Muscle of back (tissue), 11 donors: Measurements from ENCODE around the gene CSF2. TPM values are rescaled to one million over a fixed set of nuclear protein-coding genes. Genes with fewer than 3 reads are reported as not detected.
"Not testable (repeated sequence)": the region's sequence is repeated elsewhere in the genome, so short reads cannot be mapped to it uniquely, and the experiment has no call there.

Experiments
- DNase-seq, 3 donors: peaks; one replicate each; pipeline versions ENCODE4 v3.0.0 to v3.0.0-alpha.2; 2013
- polyA plus RNA-seq, 10 donors: library from polyadenylated mRNA; unstranded; fragments of 120-200 nt; gene quantifications; one replicate each; pipeline ENCODE4 v1.2.1, GENCODE V29; 2013; ENCODE audit not compliant: insufficient read length in 10 of 10

Gene CSF2
- polyA plus RNA-seq, 10 donors, result not detected

DNA sequence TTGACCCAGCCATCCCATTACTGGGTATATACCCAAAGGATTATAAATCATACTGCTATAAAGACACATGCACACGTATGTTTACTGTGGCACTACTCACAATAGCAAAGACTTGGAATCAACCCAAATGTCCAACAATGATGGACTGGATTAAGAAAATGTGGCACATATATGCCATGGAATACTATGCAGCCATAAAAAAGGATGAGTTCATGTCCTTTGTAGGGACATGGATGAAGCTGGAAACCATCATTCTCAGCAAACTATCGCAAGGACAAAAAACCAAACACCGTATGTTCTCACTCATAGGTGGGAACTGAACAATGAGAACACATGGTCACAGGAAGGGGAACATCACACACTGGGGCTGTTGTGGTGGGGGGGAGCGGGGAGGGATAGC, 35.4 kb downstream of the CSF2 start:
- DNase-seq, result not testable (repeated sequence)

DNA sequence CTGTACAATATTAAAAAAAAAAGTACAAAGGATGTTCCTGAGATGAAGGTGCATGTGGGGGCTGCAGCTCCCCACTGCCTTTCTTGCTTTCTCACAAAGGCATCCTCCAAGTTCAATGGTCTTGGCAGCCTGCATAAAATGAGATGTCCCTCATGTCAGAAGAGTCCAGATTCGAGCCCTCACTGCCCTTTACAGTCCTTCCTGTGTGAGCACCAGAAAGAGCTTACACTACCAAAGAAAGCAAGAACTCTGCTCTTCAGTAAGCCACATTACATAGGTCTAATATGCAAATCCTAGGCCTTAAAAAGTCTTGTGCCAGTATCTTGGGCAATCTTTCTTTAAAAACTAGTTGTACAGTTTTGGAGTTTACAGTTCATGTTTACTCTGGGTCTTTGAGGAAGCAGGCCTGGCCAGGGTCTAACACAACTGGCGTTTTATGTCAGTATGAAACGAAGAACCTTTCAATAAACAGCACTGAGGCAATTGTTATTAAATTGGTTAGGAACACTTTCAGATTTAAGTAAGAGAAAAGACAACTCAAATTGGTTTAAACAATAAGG, 36.0 kb downstream of the CSF2 start:
- DNase-seq, result no peak

DNA sequence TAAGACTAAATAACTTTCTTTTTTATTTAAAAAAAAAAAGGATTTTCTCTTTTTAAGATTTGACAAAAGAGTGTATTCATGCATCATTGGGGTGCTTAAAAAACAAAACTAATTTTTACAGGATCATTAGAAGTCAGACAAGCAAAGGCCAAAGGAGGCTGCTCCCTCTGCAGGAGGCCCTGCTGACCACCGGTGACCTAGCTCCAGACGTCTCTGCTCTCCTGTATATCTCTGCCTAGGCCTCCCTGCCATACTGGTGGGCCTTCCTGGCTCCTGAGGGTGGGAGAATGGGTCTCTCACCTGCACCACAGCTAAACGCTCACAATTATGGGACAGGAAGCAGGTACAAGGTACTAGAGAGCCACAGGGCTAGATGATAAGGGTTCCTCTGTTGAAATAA, 36.6 kb downstream of the CSF2 start:
- DNase-seq, result no peak

DNA sequence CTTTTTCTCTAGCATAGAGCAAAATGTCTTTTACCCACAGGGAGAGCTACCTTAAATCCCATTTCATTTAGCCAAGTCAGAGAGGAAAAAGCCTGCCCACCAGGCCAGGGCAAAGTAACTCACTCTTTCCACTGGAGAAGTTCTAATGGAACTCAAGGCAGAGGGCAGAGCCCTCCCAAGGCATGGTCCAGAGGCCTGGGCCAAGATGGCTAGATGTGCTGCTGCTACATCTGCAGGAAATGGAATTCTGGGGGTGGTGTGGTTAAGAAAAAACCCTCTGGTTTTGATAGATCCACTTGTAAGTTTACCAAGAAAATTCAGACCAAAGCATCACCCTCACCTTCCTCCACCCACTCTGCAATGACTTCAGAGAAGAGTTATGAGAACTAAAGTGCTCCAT, 37.3 kb downstream of the CSF2 start:
- DNase-seq, result no peak

DNA sequence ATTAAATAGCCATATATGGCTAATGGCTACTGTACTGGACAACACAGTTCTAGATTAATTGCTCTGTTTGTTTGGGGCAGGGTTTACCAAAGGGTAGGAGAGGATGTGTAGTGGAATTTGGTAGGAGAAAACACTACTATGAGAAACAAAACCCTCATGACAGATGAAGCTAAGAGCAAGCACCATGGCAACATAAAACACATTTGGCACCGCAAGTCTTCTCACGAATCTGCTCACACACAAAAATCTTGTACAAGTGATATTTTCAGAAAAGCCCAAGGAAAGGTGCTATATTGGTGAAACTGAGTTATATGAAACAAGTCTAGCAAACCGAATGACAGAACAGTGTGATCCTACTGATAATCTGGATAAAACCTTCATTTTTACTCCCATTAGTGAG, 38.5 kb downstream of the CSF2 start:
- no peak for DNase-seq

DNA sequence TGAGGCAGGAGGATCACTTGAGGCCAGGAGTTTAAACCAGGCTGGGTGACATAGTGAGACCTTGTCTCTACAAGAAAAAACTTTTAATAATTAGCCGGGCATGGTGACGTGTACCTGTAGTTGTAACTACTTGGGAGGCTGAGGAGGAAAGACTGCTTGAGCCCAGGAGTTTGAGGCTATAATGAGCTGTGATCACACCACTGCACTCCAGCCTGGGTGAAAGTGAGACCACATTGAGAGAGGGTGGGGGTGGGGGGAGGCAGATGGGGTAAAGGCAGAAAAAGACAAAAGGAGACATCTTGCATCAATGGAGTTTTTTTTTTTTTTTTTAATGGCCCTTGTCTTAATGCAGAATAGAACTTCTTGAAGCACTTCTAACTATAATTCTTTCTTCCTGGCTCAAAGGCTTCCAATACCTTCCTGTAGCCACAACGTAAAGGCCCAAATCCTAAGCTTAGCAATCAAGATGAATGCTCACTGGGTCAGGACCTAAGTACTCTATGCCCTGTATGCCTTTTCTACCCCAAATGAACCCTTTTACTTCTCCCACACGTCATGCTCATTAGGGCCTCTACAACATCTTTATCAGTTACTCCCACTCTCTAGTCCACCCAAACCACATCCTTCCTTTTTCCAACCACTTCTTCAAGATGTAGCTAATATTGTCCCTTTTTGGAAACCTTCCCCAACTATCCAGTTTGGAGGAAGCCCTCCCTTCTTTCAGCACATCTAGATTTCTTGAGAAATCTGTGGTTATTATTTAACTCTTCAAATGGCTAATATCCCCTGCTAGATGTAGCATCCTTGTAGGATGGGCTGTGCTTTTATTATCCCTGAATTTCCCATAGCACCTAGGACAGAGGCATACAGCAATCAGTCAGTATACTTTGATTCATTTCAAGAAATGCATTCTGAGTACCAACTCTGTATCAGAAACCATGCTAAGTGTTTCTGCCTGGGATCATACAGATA, 40.8 kb downstream of the CSF2 start:
- DNase-seq, result no peak

DNA sequence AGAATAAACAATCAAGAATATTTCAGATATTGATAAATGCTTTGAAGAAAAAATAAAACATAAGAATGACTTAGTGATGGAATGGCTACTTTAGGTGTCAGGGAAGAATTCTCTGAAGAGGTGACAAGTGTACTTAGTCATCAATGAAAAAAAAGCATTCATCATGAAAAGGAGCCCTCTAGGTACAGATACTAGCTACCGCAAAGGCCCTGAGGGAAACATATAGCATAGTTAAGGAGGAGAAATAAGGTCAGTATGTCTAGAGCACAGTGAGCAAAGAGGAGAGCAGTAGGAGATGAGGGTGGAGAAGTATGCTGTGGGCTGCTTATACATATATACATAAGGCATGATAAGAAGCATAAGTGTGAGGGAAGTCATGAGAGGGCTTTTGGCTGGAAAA, 41.8 kb downstream of the CSF2 start:
- no peak for DNase-seq

DNA sequence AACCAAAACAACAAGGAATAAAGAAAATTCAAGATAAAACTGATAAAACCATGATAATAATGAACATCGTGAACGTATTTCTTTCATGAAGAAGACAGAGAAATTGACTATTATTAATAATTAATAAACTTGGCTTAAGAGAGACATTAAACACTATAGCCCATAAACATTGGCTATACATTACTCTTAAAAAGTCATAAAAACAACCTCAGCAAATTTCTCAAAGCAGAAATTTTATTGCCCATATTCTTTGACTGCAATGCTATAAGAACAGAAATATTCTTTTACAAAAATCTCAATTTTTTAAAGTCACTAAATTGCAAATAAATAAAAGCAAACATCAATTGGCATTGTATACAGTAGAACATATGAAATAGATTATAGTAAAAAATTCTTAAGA, 42.5 kb downstream of the CSF2 start:
- no peak for DNase-seq

DNA sequence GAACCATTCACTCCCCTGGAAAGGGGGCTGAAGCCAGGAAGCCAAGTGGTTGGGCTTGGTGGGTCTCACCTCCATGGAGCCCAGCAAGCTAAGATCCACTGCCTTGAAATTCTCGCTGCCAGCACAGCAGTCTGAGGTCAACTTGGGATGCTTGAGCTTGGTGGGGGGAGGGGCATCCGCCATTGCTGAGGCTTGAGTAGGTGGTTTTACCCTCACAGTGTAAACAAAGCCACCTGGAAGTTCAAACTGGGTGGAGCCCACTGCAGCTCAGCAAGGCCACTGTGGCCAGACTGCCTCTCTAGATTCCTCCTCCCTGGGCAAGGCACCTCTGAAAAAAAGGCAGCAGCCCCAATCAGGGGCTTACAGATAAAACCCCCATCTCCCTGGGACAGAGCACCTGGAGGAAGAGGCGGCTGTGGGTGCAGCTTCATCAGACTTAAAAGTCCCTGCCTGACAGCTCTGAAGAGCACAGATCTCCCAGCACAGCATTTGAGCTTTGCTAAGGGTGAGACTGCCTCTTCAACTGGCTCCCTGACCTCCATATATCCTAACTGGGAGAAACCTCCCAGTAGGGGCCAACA, 43.4 kb downstream of the CSF2 start:
- DNase-seq, result not testable (repeated sequence)

DNA sequence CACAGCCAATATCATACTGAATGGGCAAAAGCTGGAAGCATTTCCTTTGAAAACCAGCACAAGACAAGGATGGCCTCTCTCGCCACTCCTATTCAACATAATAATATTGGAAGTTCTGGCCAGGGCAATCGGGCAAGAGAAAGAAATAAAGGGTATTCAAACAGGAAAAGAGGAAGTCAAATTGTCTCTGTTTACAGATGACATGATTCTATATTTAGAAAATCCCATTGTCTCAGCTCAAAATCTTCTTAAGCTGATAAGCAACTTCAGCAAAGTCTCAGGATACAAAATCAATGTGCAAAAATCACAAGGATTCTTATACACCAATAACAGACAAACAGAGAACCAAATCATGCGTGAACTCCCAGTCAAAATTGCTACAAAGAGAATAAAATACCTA, 47.1 kb downstream of the CSF2 start:
- not testable (repeated sequence) for DNase-seq

DNA sequence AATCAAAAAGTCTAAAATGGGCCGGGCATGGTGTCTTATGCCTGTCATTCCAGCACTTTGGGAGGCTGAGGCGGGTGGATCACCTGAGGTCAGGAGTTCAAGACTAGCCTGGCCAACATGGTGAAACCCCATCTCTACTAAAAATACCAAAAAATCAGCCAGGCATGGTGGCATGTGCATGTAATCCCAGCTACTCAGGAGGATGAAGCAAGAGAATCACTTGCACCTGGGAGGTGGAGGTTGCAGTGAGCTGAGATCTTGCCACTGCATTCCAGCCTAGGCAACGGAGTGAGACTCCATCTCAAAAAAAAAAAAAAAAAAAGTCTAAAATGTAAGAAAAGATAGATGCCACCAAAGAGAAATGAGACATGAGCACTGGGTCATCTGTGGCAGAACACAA, 49.4 kb downstream of the CSF2 start:
- not testable (repeated sequence) for DNase-seq

DNA sequence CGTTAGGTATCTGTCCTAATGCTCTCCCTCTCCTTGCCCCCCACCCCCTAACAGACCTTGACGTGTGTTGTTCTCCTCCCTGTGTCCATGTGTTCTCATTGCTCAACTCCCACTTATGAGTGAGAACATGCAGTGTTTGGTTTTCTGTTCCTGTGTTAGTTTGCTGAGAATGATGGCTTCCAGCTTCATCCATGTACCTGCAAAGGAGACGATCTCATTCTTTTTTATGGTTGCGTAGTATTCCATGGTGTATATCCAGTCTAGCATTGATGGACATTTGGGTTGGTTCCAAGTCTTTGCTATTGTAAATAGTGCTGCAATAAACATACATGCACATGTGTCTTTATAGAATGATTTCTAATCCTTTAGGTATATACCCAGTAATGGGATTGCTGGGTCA, 50.0 kb downstream of the CSF2 start:
- not testable (repeated sequence) for DNase-seq

Other genes with a start within 250 kb of the CSF2 start
- gene MEIKIN, start 128.1 kb upstream of the CSF2 start, polyA plus RNA-seq, result under 1 TPM in 1 of 10 donors, not detected in 9; 0.23 TPM
- gene ACSL6, start 62.1 kb upstream of the CSF2 start, polyA plus RNA-seq, result 1 to 10 TPM in 2 of 10 donors, under 1 TPM in 8; 0.31 to 1.5 (median 0.72) TPM
- gene IL3, start 13.1 kb upstream of the CSF2 start, polyA plus RNA-seq, result not detected
- 10 to 100 TPM; 52.9 to 81.0 (median 60.4) TPM for gene P4HA2, start 154.1 kb downstream of the CSF2 start, polyA plus RNA-seq
- gene PDLIM4, start 183.9 kb downstream of the CSF2 start, polyA plus RNA-seq, result 10 to 100 TPM; 41.8 to 66.1 (median 52.2) TPM
- gene SLC22A4, start 220.6 kb downstream of the CSF2 start, polyA plus RNA-seq, result 1 to 10 TPM; 2.9 to 5.2 (median 3.5) TPM